Fibroblast of skin of scalp (primary cell): ENCODE results near the gene TRIP12. TPM values are rescaled to one million over a fixed set of nuclear protein-coding genes. Genes with fewer than 3 reads are reported as not detected.
"Not testable (repeated sequence)": the region's sequence is repeated elsewhere in the genome, so short reads cannot be mapped to it uniquely, and the experiment has no call there.

Experiments
- DNase-seq: peaks from one replicate; pipeline ENCODE4 v3.0.0-alpha.2; 2013
- polyA plus RNA-seq, 2 experiments: library from polyadenylated mRNA; unstranded; fragments of 120-200 nt; gene quantifications; one replicate each; pipeline ENCODE4 v1.2.1, GENCODE V29; 2013; ENCODE audit not compliant: insufficient read length in 2 of 2

Gene TRIP12
- polyA plus RNA-seq (2013, experiment 1 of 2; ENCODE audit: insufficient read length): 133 TPM
- polyA plus RNA-seq (2013, experiment 2 of 2; ENCODE audit: insufficient read length): 146 TPM

- peak; percentile 99 for DNase-seq
These were observed at the start of gene TRIP12 for GRCh38 chr2:229921892-229922448. Gene TRIP12, minus strand, starts transcription at chr2:229922009. Its CDS starts 41,930 bp downstream, at chr2:229880079.

DNA sequence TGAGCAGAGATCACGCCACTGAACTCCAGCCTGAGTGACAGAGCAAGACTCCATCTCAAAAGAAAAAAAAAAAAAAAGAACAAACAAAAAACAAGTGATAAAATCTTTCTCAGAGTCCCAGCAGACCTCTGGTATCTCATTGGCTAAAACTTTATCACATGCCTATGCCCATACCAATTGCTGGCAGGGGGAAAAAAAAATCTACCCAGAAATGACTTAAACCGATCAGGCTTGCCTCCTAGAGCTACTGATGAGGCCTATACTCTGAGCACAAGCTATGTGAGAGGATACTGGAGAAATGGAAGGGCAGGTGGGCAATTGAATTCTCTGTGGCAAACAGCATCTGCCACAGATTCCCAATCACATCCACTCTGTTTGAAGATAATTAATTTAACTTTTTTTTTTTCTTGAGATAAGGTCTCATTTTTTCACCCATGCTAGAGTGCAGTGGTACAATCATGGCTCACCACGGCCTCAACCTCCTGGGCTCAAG lies 49.5 kb upstream of the TRIP12 start:
- no peak for DNase-seq

DNA sequence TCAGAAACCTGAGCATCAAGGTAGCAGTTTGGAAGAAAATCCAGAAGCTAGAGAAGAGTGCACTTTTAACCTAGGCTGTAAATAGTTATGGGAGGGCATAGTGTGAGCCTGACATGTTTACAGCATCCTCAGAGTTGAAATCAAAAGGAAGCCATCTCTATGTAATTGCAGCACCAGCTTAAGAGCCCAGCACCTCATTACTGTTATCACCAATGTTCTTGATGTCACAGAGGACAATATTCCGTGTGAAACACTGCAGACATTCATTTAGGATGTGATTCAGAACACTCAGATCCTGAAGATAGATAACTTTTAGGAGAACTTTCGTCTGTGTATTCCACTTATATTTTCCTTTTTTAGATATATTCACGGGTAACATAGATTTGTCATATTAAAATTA lies 48.6 kb upstream of the TRIP12 start:
- DNase-seq: no peak

- no peak for DNase-seq
These were observed 48.1 kb upstream of the TRIP12 start for GRCh38 chr2:229969921-229970320.

DNA sequence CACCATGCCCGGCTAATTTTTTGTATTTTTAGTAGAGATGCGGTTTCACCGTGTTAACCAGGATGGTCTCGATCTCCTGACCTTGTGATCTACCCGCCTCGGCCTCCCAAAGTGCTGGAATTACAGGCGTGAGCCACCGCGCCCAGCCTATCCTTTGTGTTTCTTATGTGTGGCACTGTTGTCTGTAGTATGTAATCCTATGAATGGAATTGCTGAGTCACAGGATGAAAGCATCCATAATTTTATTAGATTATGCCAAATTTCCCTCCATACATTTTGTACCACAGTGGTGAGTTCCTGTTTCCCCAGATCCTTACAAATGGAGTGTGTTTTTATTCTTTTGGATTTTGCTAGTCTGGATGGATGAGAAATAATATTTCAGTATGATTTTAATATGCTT lies 41.8 kb upstream of the TRIP12 start:
- peak; percentile 12 for DNase-seq

GRCh38 chr2:229956491-229956890 lies 34.7 kb upstream of the TRIP12 start:
- DNase-seq: no peak

DNA sequence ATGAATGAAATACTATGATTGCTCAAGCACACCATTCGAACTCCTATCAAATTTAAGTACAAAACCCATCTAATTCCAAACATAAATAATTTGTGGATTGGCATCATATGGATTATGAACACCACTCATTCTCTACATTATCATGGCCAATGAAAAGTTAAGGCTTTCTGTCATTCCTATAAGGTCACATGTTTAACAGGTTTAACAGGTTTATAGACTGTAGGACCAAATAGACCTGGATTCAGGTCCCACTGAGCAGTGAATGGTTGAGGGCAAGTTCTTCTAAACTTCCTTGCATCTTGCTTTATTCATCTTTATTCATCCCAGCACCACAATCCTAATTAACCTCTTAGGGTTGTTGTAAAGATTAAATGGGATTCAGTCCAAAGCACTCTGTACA lies 33.9 kb upstream of the TRIP12 start:
- no peak for DNase-seq

DNA sequence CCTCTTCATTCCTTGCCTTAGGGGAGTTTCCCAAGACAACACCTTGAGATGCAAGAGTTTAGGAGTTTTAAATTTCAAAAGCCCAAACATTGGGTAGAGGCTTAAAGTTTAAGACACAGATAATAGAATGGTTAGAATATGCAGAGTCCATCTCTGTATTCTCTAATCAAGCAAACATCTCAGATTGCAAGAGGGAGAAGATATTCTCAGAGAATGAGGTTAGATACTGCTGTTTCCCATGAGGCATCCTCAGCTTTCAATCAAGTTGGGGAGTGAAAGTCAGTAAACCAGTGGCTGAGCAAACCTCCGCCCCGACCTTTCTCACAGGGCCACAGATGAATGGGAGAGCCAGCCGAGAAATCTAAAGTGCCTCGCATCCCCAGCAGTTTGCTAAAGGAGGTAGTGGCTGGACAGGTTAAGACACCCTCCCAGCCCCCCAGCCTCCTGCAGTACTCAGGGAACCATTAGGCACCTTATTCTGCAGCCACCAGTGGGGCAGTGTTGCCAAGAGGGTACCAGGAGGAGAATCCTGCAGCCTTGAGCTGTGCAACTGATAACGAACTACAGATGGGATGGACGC lies 30.5 kb upstream of the TRIP12 start:
- no peak for DNase-seq

GRCh38 chr2:229947544-229947943 lies 25.7 kb upstream of the TRIP12 start:
- DNase-seq: no peak

DNA sequence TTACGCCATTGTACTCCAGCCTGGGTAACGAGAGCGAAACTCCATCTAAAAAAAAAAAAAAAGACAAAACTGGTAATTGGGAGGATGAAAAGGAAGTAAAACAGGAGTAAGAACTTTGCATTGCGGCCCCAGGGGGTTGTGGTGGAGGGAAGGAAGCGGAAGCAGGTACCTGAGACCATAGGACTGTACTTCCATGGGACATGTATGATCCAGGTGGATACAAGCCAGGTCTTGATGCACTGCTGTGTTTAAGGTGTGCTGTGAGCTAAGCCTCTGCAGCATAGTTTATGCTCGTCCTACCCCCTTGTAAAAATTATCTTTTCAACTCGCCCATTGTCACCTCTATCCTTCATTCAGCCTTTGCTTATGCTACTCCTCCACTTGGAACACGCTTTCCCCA lies 24.2 kb upstream of the TRIP12 start:
- no peak for DNase-seq

- no peak for DNase-seq
These were observed 22.1 kb upstream of the TRIP12 start for GRCh38 chr2:229943770-229944449.

DNA sequence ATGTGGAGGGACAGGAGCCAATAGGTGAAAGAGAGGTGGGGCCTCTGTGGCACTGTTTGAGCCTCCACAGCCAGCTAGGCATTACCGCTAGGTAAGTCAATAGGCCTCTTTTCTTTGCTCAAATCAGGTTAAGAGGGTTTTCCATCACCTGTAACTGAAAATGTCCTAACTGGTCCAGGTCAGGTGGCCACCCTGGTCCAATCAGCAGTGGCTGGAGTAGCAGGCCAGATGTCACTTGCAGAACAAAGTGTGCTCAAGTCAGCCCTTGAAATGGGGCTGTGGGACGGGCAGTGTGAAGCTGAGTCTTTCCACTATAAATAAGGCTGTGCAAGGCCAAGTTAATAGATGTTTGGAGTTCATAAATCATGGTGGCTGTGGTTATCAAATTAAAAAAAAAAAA lies 21.4 kb upstream of the TRIP12 start:
- DNase-seq: no peak

DNA sequence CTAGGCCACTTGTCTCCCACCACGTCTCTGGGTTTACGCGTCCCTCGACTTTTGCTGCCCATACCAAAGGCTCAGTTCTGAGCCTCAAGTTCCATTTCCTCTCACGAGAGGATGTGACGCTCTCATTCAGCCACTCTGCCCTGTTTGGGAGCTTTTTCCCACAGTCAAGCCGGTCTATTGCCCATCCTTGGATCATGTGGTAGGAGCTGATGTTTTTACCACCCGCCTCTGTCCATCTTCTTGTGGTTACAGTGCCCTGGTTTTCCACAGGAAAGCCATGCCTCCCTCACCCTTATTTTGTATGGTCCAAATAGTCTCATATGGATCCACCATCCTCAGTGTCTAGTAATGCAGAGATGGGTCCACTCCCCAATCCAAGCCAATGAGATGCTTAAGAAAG lies 20.9 kb upstream of the TRIP12 start:
- no peak for DNase-seq

DNA sequence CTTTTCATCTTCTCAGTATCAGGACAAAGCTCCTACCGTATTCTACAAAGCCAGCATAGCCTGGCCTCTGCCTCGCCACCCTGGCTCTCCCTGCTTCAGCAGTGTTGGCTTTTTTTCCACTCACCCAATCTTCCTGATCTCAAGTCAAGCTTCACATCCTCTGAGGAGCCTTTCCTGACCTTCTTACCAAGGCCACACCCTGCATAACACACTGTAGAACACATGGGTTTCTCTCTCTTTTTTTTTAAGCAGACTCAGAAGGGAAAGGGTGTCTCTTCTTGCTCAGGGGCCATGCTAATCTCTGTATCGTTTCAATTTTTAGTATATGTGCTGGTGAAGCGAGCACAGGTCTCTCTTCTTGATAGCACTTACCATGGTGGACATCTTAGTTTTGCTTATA lies 15.7 kb upstream of the TRIP12 start:
- DNase-seq: no peak

DNA sequence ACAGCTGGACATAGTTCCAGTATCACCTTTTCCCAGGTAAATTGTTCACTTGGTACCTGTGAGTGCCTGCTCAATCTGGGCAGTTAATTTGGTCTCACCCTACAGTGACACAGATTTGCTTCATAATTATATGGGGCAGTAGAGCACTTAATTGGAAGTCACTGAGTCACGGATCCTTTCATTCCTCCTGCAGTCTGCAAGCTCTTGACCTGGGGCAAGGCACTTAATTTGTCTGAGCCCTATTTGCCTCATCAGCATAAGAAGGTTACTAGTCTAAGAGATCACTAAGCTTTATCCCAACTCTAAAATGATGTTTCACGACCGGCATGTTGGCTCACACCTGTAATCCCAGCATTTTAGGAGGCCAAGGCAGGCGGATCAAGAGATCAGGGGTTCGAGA lies 9.4 kb upstream of the TRIP12 start:
- DNase-seq: no peak

DNA sequence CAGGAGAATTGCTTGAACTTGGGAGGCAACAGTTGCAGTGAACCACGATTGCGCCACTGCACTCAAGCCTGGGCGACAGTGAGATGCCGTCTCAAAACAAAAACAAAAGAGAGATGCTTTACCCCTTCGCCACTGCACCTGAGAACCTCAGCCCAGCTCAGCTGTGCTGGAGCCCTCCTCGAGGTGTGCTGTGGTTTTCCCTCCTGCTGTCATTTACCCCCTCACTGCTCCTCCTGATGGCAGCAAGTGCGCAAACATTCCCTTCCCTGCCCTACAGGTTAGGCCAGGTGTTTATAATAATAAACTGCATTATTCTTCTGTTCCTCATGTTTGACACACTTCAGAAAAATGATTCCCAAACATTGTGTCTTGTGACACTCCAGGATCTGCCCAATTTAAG lies 8.8 kb upstream of the TRIP12 start:
- no peak for DNase-seq

DNA sequence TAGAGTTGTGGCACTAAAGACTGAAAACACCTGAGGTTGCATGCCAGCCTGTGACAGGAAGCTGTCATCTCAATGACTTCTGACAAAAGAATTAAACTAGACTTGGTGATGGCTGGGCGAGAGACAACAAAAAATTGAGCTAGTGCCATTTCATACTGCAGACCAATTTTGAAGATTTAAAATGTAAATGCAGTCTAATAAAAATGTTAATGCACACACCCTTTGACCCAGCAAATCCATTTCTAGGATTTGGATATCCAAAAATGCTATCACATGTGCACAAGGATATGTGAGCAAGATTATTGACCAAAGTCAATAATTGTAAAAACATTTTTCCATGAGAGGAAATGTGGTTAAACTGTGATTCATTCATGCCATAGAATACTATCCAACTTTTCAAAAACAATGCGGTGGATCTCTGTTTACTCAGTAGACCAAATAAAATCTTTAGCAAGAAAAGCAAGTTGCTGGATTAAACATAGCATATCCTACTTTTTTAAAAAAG lies 6.1 kb upstream of the TRIP12 start:
- DNase-seq: peak; percentile 68

- DNase-seq: no peak
These were observed 3.4 kb upstream of the TRIP12 start for GRCh38 chr2:229925201-229925600.

GRCh38 chr2:229924541-229924940 lies 2.7 kb upstream of the TRIP12 start:
- DNase-seq: not testable (repeated sequence)

DNA sequence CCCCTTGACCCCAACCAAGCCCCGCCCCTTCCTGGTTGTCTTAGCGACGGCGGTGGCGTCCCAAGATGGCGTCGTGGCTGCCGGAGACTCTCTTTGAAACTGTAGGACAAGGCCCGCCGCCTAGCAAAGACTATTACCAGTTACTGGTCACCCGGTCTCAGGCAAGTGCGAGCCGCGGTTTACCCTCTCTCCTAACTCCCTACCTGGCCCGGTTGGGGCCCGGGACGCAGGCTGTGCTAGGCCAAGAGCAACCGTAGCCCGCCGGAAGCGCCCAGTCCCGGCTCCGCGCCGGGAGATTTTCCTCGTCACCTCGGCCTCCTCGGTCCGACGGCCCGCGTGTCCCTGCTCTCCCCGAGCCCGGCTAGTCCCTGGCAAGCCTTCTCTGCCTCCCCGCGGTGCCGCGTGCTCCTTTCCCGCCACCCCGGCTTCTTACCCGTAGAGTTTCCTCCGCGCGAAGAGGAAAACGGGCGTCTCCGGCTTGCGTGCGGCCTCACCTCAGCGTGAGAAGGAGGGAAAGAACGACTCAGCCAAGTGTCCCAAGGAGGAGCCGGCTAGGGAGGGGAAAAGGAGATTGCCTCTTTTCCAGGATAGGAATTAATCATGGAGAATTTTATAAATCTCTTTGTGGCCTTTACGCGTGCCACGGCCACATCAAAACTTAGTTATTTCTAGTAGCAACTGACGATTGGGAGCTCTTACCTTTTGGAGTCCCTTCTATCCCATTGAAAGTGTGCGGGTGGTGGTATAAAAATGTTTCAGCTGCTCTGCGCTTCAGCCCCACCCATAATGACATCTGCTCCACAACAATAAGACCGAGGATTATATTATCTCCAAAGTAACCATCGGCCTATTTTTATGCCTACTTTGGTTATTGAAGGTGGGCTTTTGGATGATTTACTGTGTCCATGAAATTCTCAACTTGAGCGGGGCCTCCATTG lies 909 bp upstream of the TRIP12 start, which contains the start of gene FBXO36:
Gene FBXO36 (plus strand): TSS at position 55 of the 938 bp plus-strand sequence. CDS start 11 bp downstream, at position 66.
- DNase-seq: peak; percentile 61

GRCh38 chr2:229921101-229921891 lies 513 bp downstream of the TRIP12 start:
- peak; percentile 54 for DNase-seq
